NCI-H226 (cell line): ENCODE measurements around the gene IRF3.

Source experiments
- DNase-seq: peaks from one replicate; pipeline ENCODE4 v3.0.0-alpha.2; 2015

IRF3 gene

GRCh38 chr19:49614096-49614833 lies 51.4 kb downstream of the IRF3 start:
- no peak for DNase-seq

- DNase-seq = no peak
Observed at GRCh38 chr19:49613374-49613773, 52.3 kb downstream of the IRF3 start.
